HepG2 (cell line): Measurements from ENCODE around the gene DCAF6. TPM values are rescaled to one million over a fixed set of nuclear protein-coding genes. Genes with fewer than 3 reads are reported as not detected.
A peak's percentile ranks its signal among the peaks of the same experiment; 100 is the strongest.

Experiments
- CENPBD1 ChIP-seq: sonication (generic); formaldehyde crosslinking; IDR thresholded peaks from 2 replicates; pipeline ENCODE4 v1.8.0; 2022; ENCODE audit warnings: missing genetic modification reagents, low read depth, mild to moderate bottlenecking, borderline replicate concordance
- HIC2 ChIP-seq: sonication (generic); formaldehyde crosslinking; IDR thresholded peaks from 2 replicates; pipeline ENCODE4 v1.9.0; 2022; ENCODE audit warnings: low read depth, missing genetic modification reagents
- HNRNPH1 ChIP-seq: fragments of 200-400 bp; formaldehyde crosslinking; optimal IDR thresholded peaks from 2 replicates; pipeline ENCODE3; 2017; ENCODE audit warnings: mild to moderate bottlenecking, low read depth, low read length
- IKZF4 ChIP-seq: sonication (generic); formaldehyde crosslinking; IDR thresholded peaks from 2 replicates; pipeline ENCODE4 v1.5.1; 2020; ENCODE audit warnings: borderline replicate concordance, mild to moderate bottlenecking, low read depth, missing genetic modification reagents; ENCODE audit errors: not compliant biosample characterization
- IRF9 ChIP-seq: sonication (generic); formaldehyde crosslinking; IDR thresholded peaks from 2 replicates; pipeline ENCODE4 v1.8.0; 2022; ENCODE audit warnings: missing genetic modification reagents, mild to moderate bottlenecking, borderline replicate concordance
- KLF6 ChIP-seq: IDR thresholded peaks from 2 replicates; pipeline ENCODE4 v1.8.0; 2016; ENCODE audit warnings: missing biosample characterization, missing genetic modification reagents
- MXI1 ChIP-seq: IDR thresholded peaks from 3 replicates; pipeline ENCODE4 v1.6.1; 2012; ENCODE audit warnings: low read depth, low read length, inconsistent platforms, borderline replicate concordance
- PAWR ChIP-seq: sonication (generic); formaldehyde crosslinking; IDR thresholded peaks from 2 replicates; pipeline ENCODE4 v1.4.0; 2020; ENCODE audit warnings: missing genetic modification reagents, mild to moderate bottlenecking, borderline replicate concordance
- PAX8 ChIP-seq: sonication (generic); formaldehyde crosslinking; IDR thresholded peaks from 2 replicates; pipeline ENCODE4 v1.8.0; 2022; ENCODE audit warnings: mild to moderate bottlenecking, missing genetic modification reagents, borderline replicate concordance
- SIX4 ChIP-seq: sonication (generic); formaldehyde crosslinking; IDR thresholded peaks from 2 replicates; pipeline ENCODE4 v1.4.0; 2020; ENCODE audit warnings: missing genetic modification reagents
- THRA ChIP-seq: sonication (generic); formaldehyde crosslinking; IDR thresholded peaks from 2 replicates; pipeline ENCODE4 v1.4.0; 2020; ENCODE audit warnings: missing genetic modification reagents, borderline replicate concordance
- ZBTB26 ChIP-seq: IDR thresholded peaks from 2 replicates; pipeline ENCODE4 v1.6.1; 2016; ENCODE audit warnings: missing compliant biosample characterization, missing genetic modification reagents, borderline replicate concordance
- ZFP91 ChIP-seq: sonication (generic); formaldehyde crosslinking; IDR thresholded peaks from 2 replicates; pipeline ENCODE4 v1.9.0; 2022; ENCODE audit warnings: missing genetic modification reagents, mild to moderate bottlenecking, borderline replicate concordance
- ZKSCAN8 ChIP-seq: IDR thresholded peaks from 2 replicates; pipeline ENCODE4 v1.6.1; 2016; ENCODE audit warnings: borderline replicate concordance, missing genetic modification reagents, missing compliant biosample characterization
- ZNF414 ChIP-seq: sonication (generic); formaldehyde crosslinking; IDR thresholded peaks from 2 replicates; pipeline ENCODE4 v1.5.0; 2020; ENCODE audit warnings: missing genetic modification reagents
- ZNF530 ChIP-seq: sonication (generic); formaldehyde crosslinking; IDR thresholded peaks from 2 replicates; pipeline ENCODE4 v1.5.0; 2020; ENCODE audit warnings: low read depth, mild to moderate bottlenecking, missing genetic modification reagents
- ZNF883 ChIP-seq: sonication (generic); formaldehyde crosslinking; IDR thresholded peaks from 2 replicates; pipeline ENCODE4 v1.5.1; 2020; ENCODE audit warnings: mild to moderate bottlenecking, missing genetic modification reagents; ENCODE audit errors: not compliant biosample characterization
- ZNF891 ChIP-seq: sonication (generic); formaldehyde crosslinking; IDR thresholded peaks from 2 replicates; pipeline ENCODE4 v1.5.0; 2020; ENCODE audit warnings: mild to moderate bottlenecking, missing genetic modification reagents
- polyA plus RNA-seq, 8 experiments: library from polyadenylated mRNA; depleted of rRNA in 3 of 8; stranded (reverse) in 7 of 8; unstranded in 1 of 8; fragments of >200 nt; fragmentation: Illumina TruSeq in 4 of 8; extraction: Trizol in 4 of 8; gene quantifications; 2 replicates each; pipeline versions ENCODE4 v1.2.1 to v1.2.3, GENCODE V29; 2011 to 2016; ENCODE audit warnings: low read depth in 4 of 8, missing spikeins in 1 of 8, mixed read lengths in 1 of 8; ENCODE audit not compliant: insufficient read depth in 1 of 8
- total RNA-seq, 5 experiments: library from RNA; depleted of rRNA; stranded (reverse); fragments of >200 nt; fragmentation: Illumina TruSeq; extraction: Trizol; gene quantifications; 2 replicates each; pipeline ENCODE4 v1.2.3, GENCODE V29; 2016; ENCODE audit warnings: low read depth in 1 of 5

Gene DCAF6
- total and polyA plus RNA-seq, 2 of the 13 experiments (the other 11 are each of a cell fraction or from before 2014, with no cell fraction given), result 24.7 to 33.7 TPM

- TF ChIP-seq ZNF891 (CRISPR knock-in tag) (no peak), THRA (CRISPR knock-in tag) (no peak), ZNF530 (CRISPR knock-in tag) (no peak), MXI1 (peak; percentile 50; the same call in 1 of the 3 replicates), ZKSCAN8 (CRISPR knock-in tag) (0 out of 2 replicates have a peak, but pooled peaks have one; percentile 15), IKZF4 (no peak), KLF6 (CRISPR knock-in tag) (peak; percentile 55; the same call in 1 of the 2 replicates), ZNF883 (peak; percentile 46), PAX8 (CRISPR knock-in tag) (no peak), PAWR (CRISPR knock-in tag) (no peak), ZFP91 (CRISPR knock-in tag) (peak; percentile 73; the same call in 1 of the 2 replicates), ZNF414 (CRISPR knock-in tag) (peak; percentile 74; the same call in 1 of the 2 replicates), SIX4 (CRISPR knock-in tag) (no peak), CENPBD1 (CRISPR knock-in tag) (0 out of 2 replicates have a peak, but pooled peaks have one; percentile 46), HNRNPH1 (no peak), ZBTB26 (CRISPR knock-in tag) (0 out of 2 replicates have a peak, but pooled peaks have one; percentile 25), IRF9 (no peak), HIC2 (CRISPR knock-in tag) (peak; percentile 62; the same call in 1 of the 2 replicates)
Measured at GRCh38 chr1:167935216-167936067, 1.0 kb upstream of the DCAF6 start (continued).
